ENCODE measurements around the gene KRR1. TPM values are rescaled to one million over a fixed set of nuclear protein-coding genes. Genes with fewer than 3 reads are reported as not detected.
A peak's percentile ranks its signal among the peaks of the same experiment; 100 is the strongest.

KRR1 gene
- total and polyA plus RNA-seq, 9 donors = 12.1 to 69.1 (median 48.3) TPM

GRCh38 chr12:75529316-75529715, 17.9 kb upstream of the KRR1 start:
- TF ChIP-seq CTCF (IDR thresholded peaks at IDR 0.05) (no peak), EP300 (IDR thresholded peaks at IDR 0.05) (no peak), POLR2A (IDR thresholded peaks at IDR 0.05) (no peak)
- Histone ChIP-seq H3K36me3 (no peaks in the 10 kb centered on the region), H3K4me1 (ENCODE audit: insufficient read depth) (no peaks in the 10 kb centered on the region), H3K9me3 (no peaks in the 10 kb centered on the region), H3K27ac (no peak overlapping the region), H3K4me3 (no peak overlapping the region), H3K27me3 (no peaks in the 10 kb centered on the region)
- WGBS, 3 donors = 92 to 100% (median 92%) methylated on average over 1 of the region's 1 CpG
- DNase-seq = no peak
- intact Hi-C loops (cut with DNase I) = loop anchor here in 1 of 4 donors (10.0 kb wide), 1 partner anchor 505 kb away; the partner anchor contains the start of gene PHLDA1

- H3K9me3 ChIP-seq = no peaks in the 10 kb centered on the region
Observed at GRCh38 chr12:75528692-75529091, 17.3 kb upstream of the KRR1 start.

GRCh38 chr12:75528272-75528671, 16.9 kb upstream of the KRR1 start:
- no peak for DNase-seq
- TF ChIP-seq CTCF (IDR thresholded peaks at IDR 0.05) (no peak), POLR2A (IDR thresholded peaks at IDR 0.05) (no peak), EP300 (IDR thresholded peaks at IDR 0.05) (no peak)
- intact Hi-C loops (cut with DNase I) = loop anchor here in 1 of 4 donors (10.0 kb wide), 1 partner anchor 507 kb away; the partner anchor contains the start of gene PHLDA1
- H3K9me3 ChIP-seq = no peaks in the 10 kb centered on the region
- 88 to 92% (median 90%) methylated on average over 2 of the region's 2 CpGs for WGBS, 3 donors
- H3K4me1 ChIP-seq (ENCODE audit: insufficient read depth) = no peaks in the 10 kb centered on the region
- H3K27ac ChIP-seq = no peak overlapping the region
- H3K36me3 ChIP-seq = no peaks in the 10 kb centered on the region
- no peaks in the 10 kb centered on the region for H3K27me3 ChIP-seq
- H3K4me3 ChIP-seq = no peak overlapping the region

More at GRCh38 chr12:75528692-75529091, 17.3 kb upstream of the KRR1 start:
- no peaks in the 10 kb centered on the region for H3K27me3 ChIP-seq
- no peaks in the 10 kb centered on the region for H3K4me1 ChIP-seq (ENCODE audit: insufficient read depth)
- H3K27ac ChIP-seq = no peak overlapping the region
- H3K36me3 ChIP-seq = no peaks in the 10 kb centered on the region
- 87 to 94% (median 90%) methylated on average over 2 of the region's 2 CpGs for WGBS, 3 donors
- TF ChIP-seq CTCF (IDR thresholded peaks at IDR 0.05) = no peak
- TF ChIP-seq EP300 (IDR thresholded peaks at IDR 0.05) = no peak
- TF ChIP-seq POLR2A (IDR thresholded peaks at IDR 0.05) = no peak
- intact Hi-C loops (cut with DNase I) = loop anchor here in 1 of 4 donors (10.0 kb wide), 1 partner anchor 506 kb away; the partner anchor contains the start of gene PHLDA1
- H3K4me3 ChIP-seq = no peak overlapping the region
- no peak for DNase-seq

- Histone ChIP-seq H3K27ac (no peak overlapping the region), H3K4me3 (no peak overlapping the region), H3K27me3 (no peaks in the 10 kb centered on the region), H3K4me1 (ENCODE audit: insufficient read depth) (no peaks in the 10 kb centered on the region), H3K9me3 (no peaks in the 10 kb centered on the region), H3K36me3 (no peaks in the 10 kb centered on the region)
- intact Hi-C loops (cut with DNase I) = loop anchor here in 1 of 4 donors (10.0 kb wide), 1 partner anchor 508 kb away; the partner anchor contains the start of gene PHLDA1
- TF ChIP-seq CTCF (IDR thresholded peaks at IDR 0.05) = peak in 2 of 3 donors; percentile 48 to 61
- TF ChIP-seq EP300 (IDR thresholded peaks at IDR 0.05) = no peak
- 26 to 28% (median 27%) methylated on average over 4 of the region's 4 CpGs for WGBS, 3 donors
- DNase-seq = no peak
Observed at GRCh38 chr12:75526655-75527511, 15.5 kb upstream of the KRR1 start.

All from ovary (tissue), 9 donors.